HCT116 (cell line): ENCODE data around the gene SEC31A. TPM values are rescaled to one million over a fixed set of nuclear protein-coding genes. Genes with fewer than 3 reads are reported as not detected.
"Not testable (repeated sequence)": the region's sequence is repeated elsewhere in the genome, so short reads cannot be mapped to it uniquely, and the experiment has no call there.

Source experiments
- ATAC-seq: fragments of 200-7000 bp; cut with Tn5 transposase; 2 replicates; pipeline ENCODE4 v1.9.1; 2020; ENCODE audit warnings: mild to moderate bottlenecking, moderate library complexity
- BruUV-seq: library from RNA; stranded (reverse); fragments of 400-500 nt; replicated peaks from 2 replicates; lab custom pipeline; 2021; lab: Mats Ljungman, UMichigan
- CTCF ChIA-PET: fragments of 300-600 bp; sonication (Branson Sonifier 250); formaldehyde crosslinking; loops from one replicate; lab custom pipeline; 2021; ENCODE audit warnings: antibody characterized with exemption; lab: Charles Lee
- POLR2A ChIA-PET: fragments of 300-600, 350-600 bp; sonication (Branson Sonifier 250); formaldehyde crosslinking; loops from one replicate; lab custom pipeline; 2021; ENCODE audit warnings: antibody characterized with exemption; lab: Charles Lee
- RAD21 ChIA-PET, 2 experiments: fragments of 300-600 bp; sonication (Branson Sonifier 250); formaldehyde crosslinking; loops; one replicate each; lab custom pipeline; 2023; ENCODE audit warnings: low total read pairs in 2 of 2; ENCODE audit not compliant: uncharacterized antibody in 2 of 2, unreplicated experiment in 2 of 2, low non-redundant PET in 1 of 2; lab: Charles Lee
- DNase-seq: peaks from one replicate; pipeline ENCODE4 v3.0.0-alpha.2; 2010; ENCODE audit warnings: low read depth, low spot score
- H2AFZ ChIP-seq: fragments of 200-600 bp; shearing (Covaris generic), sonication (generic); 2 replicates; pipeline ENCODE4 v1.6.1; 2017; ENCODE audit warnings: low read depth, mixed run types, mixed read lengths, antibody characterized with exemption, low read length; ENCODE audit not compliant: poor library complexity, severe bottlenecking
- H3K27ac ChIP-seq: 2 replicates; pipeline ENCODE4 v1.5.1; 2012; ENCODE audit warnings: low read depth, low read length
- H3K27me3 ChIP-seq: fragments of 200-600 bp; sonication (generic); 2 replicates; pipeline ENCODE4 v1.6.1; 2016; ENCODE audit warnings: mixed run types, low read length, mixed read lengths; ENCODE audit not compliant: insufficient read depth
- H3K36me3 ChIP-seq, 2 experiments: fragments of 200-500 bp in 1 of 2; fragments of 200-600 bp in 1 of 2; sonication (Bioruptor generic) in 1 of 2; sonication (generic) in 1 of 2; 2 replicates each; pipeline versions ENCODE4 v1.5.1 to v1.6.1; 2014 to 2016; ENCODE audit warnings: low read length in 2 of 2, inconsistent platforms in 1 of 2, mixed read lengths in 1 of 2, mixed run types in 1 of 2; ENCODE audit not compliant: insufficient read depth in 2 of 2, control insufficient read depth in 1 of 2
- H3K4me1 ChIP-seq, 2 experiments: fragments of 200-600 bp in 1 of 2; sonication (generic) in 1 of 2; 2 replicates each; pipeline versions ENCODE4 v1.5.1 to v1.6.1; 2012 to 2017; ENCODE audit warnings: low read length in 2 of 2, inconsistent platforms in 1 of 2, mild to moderate bottlenecking in 1 of 2, mixed read lengths in 1 of 2, mixed run types in 1 of 2, moderate library complexity in 1 of 2; ENCODE audit not compliant: insufficient read depth in 2 of 2, control insufficient read depth in 1 of 2
- H3K4me2 ChIP-seq: fragments of 200-600 bp; sonication (generic); 2 replicates; pipeline ENCODE4 v1.6.1; 2017; ENCODE audit warnings: mixed run types, low read length, mixed read lengths
- H3K4me3 ChIP-seq, 2 experiments: fragments of 200-600 bp in 1 of 2; sonication (generic) in 1 of 2; replicated peaks in 1 of 2; 2 replicates each; pipeline ENCODE4 v1.5.1; 2011 to 2016; ENCODE audit warnings: low read length in 2 of 2, control low read depth in 1 of 2, low read depth in 1 of 2, mild to moderate bottlenecking in 1 of 2, mixed read lengths in 1 of 2, mixed run types in 1 of 2
- H3K79me2 ChIP-seq: fragments of 200-600 bp; sonication (generic); 2 replicates; pipeline ENCODE4 v1.6.1; 2017; ENCODE audit warnings: mild to moderate bottlenecking, mixed run types, low read length, moderate library complexity, mixed read lengths; ENCODE audit not compliant: insufficient read depth
- H3K9ac ChIP-seq: fragments of 200-600 bp; sonication (generic); 2 replicates; pipeline ENCODE4 v1.6.1; 2016; ENCODE audit warnings: low read length, mixed read lengths
- H3K9me2 ChIP-seq: fragments of 200-600 bp; sonication (generic), shearing (Covaris generic); 2 replicates; pipeline ENCODE4 v1.6.1; 2017; ENCODE audit warnings: mixed run types, mild to moderate bottlenecking, moderate library complexity; ENCODE audit not compliant: insufficient read depth
- H3K9me3 ChIP-seq, 2 experiments: fragments of 200-500 bp in 1 of 2; fragments of 200-600 bp in 1 of 2; sonication (Bioruptor generic) in 1 of 2; sonication (generic) in 1 of 2; 2 replicates each; pipeline ENCODE4 v1.6.1; 2014 to 2017; ENCODE audit warnings: low read length in 2 of 2, mixed read lengths in 2 of 2, inconsistent platforms in 1 of 2, low read depth in 1 of 2, mild to moderate bottlenecking in 1 of 2, mixed run types in 1 of 2, moderate library complexity in 1 of 2; ENCODE audit not compliant: control insufficient read depth in 1 of 2, insufficient read depth in 1 of 2
- H4K20me1 ChIP-seq: fragments of 200-600 bp; sonication (generic), shearing (Covaris generic); 2 replicates; pipeline ENCODE4 v1.6.1; 2017; ENCODE audit warnings: mixed run types, mild to moderate bottlenecking, moderate library complexity; ENCODE audit not compliant: insufficient read depth
- ELF1 ChIP-seq: IDR thresholded peaks from 2 replicates; pipeline ENCODE4 v1.6.1; 2012; ENCODE audit warnings: low read depth, borderline replicate concordance
- FOSL1 ChIP-seq: IDR thresholded peaks from 2 replicates; pipeline ENCODE4 v1.6.1; 2012; ENCODE audit warnings: low read depth
- JUND ChIP-seq: IDR thresholded peaks from 2 replicates; pipeline ENCODE4 v1.6.1; 2012
- RAD21 ChIP-seq: IDR thresholded peaks from 2 replicates; pipeline ENCODE4 v1.6.1; 2012; ENCODE audit warnings: low read depth, mild to moderate bottlenecking
- SP1 ChIP-seq: IDR thresholded peaks from 2 replicates; pipeline ENCODE4 v1.6.1; 2012; ENCODE audit warnings: low read depth
- intact Hi-C: fragments of 100-400 bp; cut with micrococcal nuclease; formaldehyde crosslinking; loops from 2 replicates; pipeline ENCODE4 v1.10.0; 2022
- total RNA-seq: library from RNA; stranded (reverse); gene quantifications from one replicate; pipeline ENCODE4 v1.2.1, GENCODE V29; 2021; ENCODE audit not compliant: unreplicated experiment
- TF ChIP-seq, protein P1 (sequence below): IDR thresholded peaks from 2 replicates; pipeline ENCODE4 v1.6.1; 2012

The SEC31A gene
- total RNA-seq, 1 experiment from 2014 or later = 78.5 TPM

DNA sequence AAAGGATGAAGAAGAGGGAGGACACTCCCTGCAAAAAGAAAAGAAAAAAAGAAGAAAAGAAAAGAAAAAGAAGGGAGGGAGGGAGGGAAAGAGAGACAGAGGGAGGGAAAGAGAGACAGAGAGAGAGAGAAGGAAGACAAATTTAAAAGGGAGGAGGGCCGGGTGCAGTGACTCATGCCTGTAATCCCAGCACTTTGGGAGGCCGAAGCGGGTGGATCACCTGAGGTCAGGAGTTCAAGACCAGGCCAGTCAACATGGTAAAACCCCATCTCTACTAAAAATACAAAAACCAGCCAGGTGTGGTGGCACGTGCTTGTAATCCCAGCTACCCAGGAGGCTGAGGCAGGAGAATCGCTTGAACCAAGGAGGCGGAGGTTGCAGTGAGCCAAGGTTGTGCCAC is 24.9 kb downstream of the SEC31A start:
- POLR2A ChIA-PET, H3K79me2 ChIP-seq, H3K27me3 ChIP-seq, H3K9me3 ChIP-seq, H3K4me3 ChIP-seq, H3K27ac ChIP-seq, intact Hi-C loops, H4K20me1 ChIP-seq, DNase-seq, H3K9me2 ChIP-seq, BruUV-seq, CTCF ChIA-PET, H2AFZ ChIP-seq, RAD21 ChIA-PET: not testable (repeated sequence)
- H3K9ac ChIP-seq = peak overlapping the region; percentile 16; the same call in 1 of the 2 replicates
- ATAC-seq = peak; percentile 76
- peaks cover 5 to 16% of the 10 kb centered on the region in 2 experiments for H3K4me1 ChIP-seq
- peak overlapping the region; percentile 52 for H3K4me2 ChIP-seq
- H3K36me3 ChIP-seq = peaks cover 41 to 53% of the 10 kb centered on the region in 2 experiments
- TF ChIP-seq JUND (peak; percentile 22; the same call in 1 of the 2 replicates), FOSL1 (peak; percentile 37; the same call in 1 of the 2 replicates)

GRCh38 chr4:82865592-82865991 is 25.4 kb downstream of the SEC31A start:
- ATAC-seq = no peak

More at GRCh38 chr4:82865592-82865991, 25.4 kb downstream of the SEC31A start:
- no peaks in the 10 kb centered on the region for H3K9me2 ChIP-seq
- H2AFZ ChIP-seq = no peak overlapping the region
- no TSS peak for BruUV-seq
- POLR2A ChIA-PET = no interaction called here
- H3K4me1 ChIP-seq = peaks cover 5 to 16% of the 10 kb centered on the region in 2 experiments
- H3K4me3 ChIP-seq = no peak overlapping the region
- intact Hi-C loops = no loop called here
- DNase-seq = no peak
- no peak overlapping the region; the same call in 1 of the 2 replicates for H3K27ac ChIP-seq
- RAD21 ChIA-PET = no interaction called here
- H3K36me3 ChIP-seq = peaks cover 37 to 49% of the 10 kb centered on the region in 2 experiments
- H3K27me3 ChIP-seq = no peaks in the 10 kb centered on the region
- CTCF ChIA-PET = no interaction called here
- H3K9ac ChIP-seq = no peak overlapping the region
- H3K79me2 ChIP-seq = peaks cover 8% of the 10 kb centered on the region
- H4K20me1 ChIP-seq = no peaks in the 10 kb centered on the region
- H3K9me3 ChIP-seq = no peaks in the 10 kb centered on the region
- TF ChIP-seq ELF1 (no peak), RAD21 (no peak), SP1 (no peak)
- TF ChIP-seq, protein P1, sequence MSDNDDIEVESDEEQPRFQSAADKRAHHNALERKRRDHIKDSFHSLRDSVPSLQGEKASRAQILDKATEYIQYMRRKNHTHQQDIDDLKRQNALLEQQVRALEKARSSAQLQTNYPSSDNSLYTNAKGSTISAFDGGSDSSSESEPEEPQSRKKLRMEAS = no peak
- TF ChIP-seq, all 23 proteins: peak for 0
- peak overlapping the region; percentile 52; the same call in 1 of the 2 replicates for H3K4me2 ChIP-seq
